22Rv1 (cell line): Measurements from ENCODE around the gene BACH2.
"Not testable (repeated sequence)": the region's sequence is repeated elsewhere in the genome, so short reads cannot be mapped to it uniquely, and the experiment has no call there.

Experiments used
- H3K27ac ChIP-seq: fragments of 450-650 bp; 2 replicates; pipeline ENCODE4 v1.5.1; 2017
- ZFX ChIP-seq: fragments of 450-650 bp; IDR thresholded peaks from 2 replicates; pipeline ENCODE4 v1.6.1; 2017; ENCODE audit warnings: antibody characterized with exemption, borderline replicate concordance
- TF ChIP-seq, protein P1 (sequence below): fragments of 450-650 bp; IDR thresholded peaks from 2 replicates; pipeline ENCODE4 v1.5.1; 2017; ENCODE audit warnings: mild to moderate bottlenecking

The BACH2 gene

DNA sequence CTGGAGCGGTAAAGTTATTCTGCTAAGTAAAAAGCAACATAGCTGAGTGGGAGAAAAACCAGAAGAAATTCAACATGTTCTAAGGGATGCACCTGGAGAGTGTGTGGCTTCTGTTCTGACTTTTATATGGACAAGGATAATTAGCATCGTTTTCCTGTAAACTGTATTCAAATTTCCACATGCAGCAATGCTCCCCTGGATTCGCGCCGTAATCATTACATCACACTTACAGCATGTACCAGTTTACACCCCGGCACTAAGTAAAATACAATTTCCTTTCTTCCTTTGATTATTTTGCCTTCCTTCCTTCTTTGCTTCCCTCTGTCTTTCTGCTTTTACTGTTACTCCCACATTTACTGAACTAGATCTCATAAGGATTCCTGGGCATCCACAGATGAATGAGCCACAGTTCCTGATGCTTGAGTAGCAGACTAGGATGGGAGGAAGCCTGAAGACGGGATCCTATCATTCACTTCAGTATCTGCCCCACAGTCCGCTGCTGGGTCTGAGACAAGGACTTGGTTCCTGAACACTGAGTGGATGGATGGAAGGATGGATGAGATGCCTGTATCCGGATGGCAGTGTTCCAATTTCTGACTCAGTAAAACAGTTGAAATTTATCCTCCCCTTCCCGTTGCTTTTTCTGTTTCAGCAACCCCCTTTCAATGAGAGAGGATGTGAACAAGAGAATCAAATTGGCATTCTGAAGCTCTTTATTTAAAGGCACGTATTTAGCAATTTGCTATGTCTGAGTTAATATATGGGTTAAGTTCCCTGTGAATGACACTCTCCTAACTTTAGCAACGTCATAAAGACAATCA, 227.7 kb downstream of the BACH2 start:
- TF ChIP-seq, protein P1, sequence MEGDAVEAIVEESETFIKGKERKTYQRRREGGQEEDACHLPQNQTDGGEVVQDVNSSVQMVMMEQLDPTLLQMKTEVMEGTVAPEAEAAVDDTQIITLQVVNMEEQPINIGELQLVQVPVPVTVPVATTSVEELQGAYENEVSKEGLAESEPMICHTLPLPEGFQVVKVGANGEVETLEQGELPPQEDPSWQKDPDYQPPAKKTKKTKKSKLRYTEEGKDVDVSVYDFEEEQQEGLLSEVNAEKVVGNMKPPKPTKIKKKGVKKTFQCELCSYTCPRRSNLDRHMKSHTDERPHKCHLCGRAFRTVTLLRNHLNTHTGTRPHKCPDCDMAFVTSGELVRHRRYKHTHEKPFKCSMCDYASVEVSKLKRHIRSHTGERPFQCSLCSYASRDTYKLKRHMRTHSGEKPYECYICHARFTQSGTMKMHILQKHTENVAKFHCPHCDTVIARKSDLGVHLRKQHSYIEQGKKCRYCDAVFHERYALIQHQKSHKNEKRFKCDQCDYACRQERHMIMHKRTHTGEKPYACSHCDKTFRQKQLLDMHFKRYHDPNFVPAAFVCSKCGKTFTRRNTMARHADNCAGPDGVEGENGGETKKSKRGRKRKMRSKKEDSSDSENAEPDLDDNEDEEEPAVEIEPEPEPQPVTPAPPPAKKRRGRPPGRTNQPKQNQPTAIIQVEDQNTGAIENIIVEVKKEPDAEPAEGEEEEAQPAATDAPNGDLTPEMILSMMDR, result no peak
- H3K27ac ChIP-seq, result no peak overlapping the region

DNA sequence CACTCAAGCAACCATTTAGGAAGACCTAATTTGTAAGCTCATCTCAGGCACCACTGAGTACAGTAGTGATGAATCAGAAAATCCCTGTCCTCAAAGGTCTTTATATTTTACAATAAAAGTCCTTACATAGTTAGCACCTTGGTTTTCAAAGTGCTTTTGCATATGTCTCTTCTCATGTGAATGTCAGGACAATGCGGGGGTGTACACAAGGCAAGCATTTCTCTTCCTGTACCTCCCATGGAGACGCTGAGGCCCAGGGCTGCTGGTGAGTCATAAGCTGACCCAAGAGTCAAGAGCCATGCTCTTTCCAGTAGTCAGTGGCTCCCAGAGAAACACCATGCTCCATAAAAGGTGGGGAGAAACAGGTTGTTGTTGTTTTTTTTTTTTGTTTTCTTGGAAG, 228.4 kb downstream of the BACH2 start:
- TF ChIP-seq, protein P1, result no peak
- TF ChIP-seq ZFX, result no peak
- H3K27ac ChIP-seq, result no peak overlapping the region

DNA sequence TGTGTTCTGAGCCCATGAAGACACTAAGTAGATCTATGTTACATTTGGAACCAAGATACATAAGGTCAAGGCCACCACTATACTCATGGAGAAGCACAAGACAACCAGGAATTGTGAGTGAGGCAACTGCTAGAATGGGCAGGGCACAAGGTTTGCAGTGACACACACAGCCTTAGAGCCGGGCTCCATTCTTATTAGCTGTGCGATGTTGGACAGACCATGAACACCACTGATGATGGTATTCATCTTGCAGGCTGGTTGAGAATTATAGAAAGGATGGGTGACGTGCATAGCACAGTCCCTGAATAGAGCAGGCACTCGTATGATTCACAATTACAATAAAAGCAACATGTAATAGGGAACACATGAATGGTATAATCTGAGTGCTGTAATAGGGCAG, 229.9 kb downstream of the BACH2 start:
- no peak overlapping the region for H3K27ac ChIP-seq
- TF ChIP-seq, protein P1, result no peak
- TF ChIP-seq ZFX, result no peak

DNA sequence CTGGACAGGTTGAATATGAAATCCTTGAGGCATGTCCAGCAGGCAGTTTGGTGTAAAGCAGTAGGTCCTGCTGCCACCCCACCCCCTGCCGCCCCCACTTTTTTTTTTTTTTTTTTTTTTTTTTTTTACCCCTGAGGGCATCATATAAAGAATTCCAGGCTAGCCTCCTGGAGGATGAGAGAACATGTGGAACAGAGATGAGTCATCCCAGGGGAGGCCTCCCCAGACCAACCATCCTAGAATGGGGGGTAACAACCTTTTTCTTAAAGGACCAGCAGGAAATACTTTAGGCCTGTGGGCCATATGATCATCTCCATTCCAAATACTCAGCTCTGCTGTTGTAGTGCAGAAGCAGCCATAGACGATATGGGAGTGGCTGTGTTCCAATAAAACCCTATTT, 231.5 kb downstream of the BACH2 start:
- H3K27ac ChIP-seq, result no peak overlapping the region
- TF ChIP-seq ZFX, result no peak
- TF ChIP-seq, protein P1, result no peak

DNA sequence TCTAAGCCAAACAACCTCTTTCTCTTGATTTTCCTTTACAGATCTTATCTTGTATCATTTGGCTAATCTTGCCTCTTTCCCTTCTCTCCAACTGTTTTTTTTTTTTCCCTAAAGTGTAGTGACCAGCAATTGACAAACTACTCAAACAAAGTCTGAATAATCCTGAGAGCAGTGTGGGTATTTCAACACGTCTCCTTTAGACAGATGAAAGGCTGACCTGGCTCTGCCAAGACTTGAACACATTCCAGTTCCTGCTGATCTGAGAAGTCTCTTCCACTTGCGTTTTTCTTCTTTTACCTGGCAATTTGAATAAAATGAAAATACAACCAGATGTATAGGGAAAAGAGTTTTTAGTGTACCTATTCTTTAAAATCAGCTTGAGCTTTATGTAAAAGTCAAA, 234.0 kb downstream of the BACH2 start:
- no peak overlapping the region for H3K27ac ChIP-seq
- TF ChIP-seq ZFX, result no peak
- TF ChIP-seq, protein P1, result no peak

DNA sequence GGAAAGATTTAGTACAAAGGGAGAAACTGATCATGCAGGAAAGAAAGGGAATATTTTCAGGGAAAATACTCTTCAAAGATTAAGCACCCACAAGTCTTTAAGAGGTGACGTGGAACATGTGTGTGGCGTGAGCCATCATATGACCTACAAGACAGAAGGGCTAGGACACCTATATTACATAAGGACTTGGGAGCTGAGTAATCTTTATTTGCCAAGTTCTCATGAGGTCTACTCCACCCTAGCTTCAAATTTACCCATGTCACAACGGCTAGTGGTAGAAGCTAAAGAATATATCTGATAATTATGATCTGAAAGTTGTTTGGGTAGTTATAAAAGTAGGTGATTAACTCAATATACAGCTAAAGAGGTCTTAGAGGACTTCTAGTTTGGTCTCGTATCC, 234.6 kb downstream of the BACH2 start:
- no peak overlapping the region for H3K27ac ChIP-seq
- TF ChIP-seq ZFX, result no peak
- TF ChIP-seq, protein P1, result no peak

DNA sequence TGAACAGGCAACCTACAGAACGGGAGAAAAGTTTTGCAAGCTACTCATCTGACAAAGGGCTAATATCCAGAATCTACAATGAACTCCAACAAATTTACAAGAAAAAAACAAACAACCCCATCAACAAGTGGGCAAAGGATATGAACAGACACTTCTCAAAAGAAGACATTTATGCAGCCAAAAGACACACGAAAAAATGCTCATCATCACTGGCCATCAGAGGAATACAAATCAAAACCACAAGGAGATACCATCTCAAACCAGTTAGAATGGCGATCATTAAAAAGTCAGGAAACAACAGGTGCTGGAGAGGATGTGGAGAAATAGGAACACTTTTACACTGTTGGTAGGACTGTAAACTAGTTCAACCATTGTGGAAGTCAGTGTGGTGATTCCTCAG, 237.5 kb downstream of the BACH2 start:
- not testable (repeated sequence) for H3K27ac ChIP-seq

DNA sequence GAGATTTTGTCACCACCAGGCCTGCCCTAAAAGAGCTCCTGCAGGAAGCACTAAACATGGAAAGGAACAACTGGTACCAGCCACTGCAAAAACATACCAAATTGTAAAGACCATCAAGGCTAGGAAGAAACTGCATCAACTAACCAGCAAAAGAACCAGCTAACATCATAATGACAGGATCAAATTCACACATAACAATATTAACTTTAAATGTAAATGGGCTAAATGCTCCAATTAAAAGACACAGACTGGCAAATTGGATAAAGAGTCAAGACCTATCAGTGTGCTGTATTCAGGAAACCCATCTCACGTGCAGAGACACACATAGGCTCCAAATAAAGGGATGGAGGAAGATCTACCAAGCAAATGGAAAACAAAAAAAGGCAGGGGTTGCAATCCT, 240.7 kb downstream of the BACH2 start:
- H3K27ac ChIP-seq, result not testable (repeated sequence)

DNA sequence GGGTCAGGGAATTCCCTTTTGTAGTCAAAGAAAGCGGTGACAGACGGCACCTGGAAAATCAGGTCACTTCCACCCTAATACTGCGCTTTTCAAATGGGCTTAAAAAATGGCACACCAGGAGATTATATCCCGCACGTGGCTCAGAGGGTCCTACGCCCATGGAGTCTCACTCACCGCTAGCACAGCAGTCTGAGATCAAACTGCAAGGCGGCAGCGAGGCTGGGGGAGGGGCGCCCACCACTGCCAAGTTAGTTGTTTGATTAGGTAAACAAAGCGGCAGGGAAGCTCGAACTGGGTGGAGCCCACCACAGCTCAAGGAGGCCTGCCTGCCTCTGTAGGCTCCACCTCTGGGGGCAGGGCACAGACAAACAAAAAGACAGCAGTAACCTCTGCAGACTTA, 242.4 kb downstream of the BACH2 start:
- H3K27ac ChIP-seq, result not testable (repeated sequence)
